IPS-11a (cell line): Measurements from ENCODE around the gene SNRK.

Experiments
- H3K4me3 ChIP-seq: one replicate; pipeline ENCODE4 v1.5.1; 2013; ENCODE audit warnings: low read depth, low read length, control low read depth

SNRK gene

GRCh38 chr3:43307649-43308048 is 21.3 kb downstream of the SNRK start:
- no peak overlapping the region for H3K4me3 ChIP-seq

GRCh38 chr3:43309372-43310305 is 23.3 kb downstream of the SNRK start:
- no peak overlapping the region for H3K4me3 ChIP-seq

DNA sequence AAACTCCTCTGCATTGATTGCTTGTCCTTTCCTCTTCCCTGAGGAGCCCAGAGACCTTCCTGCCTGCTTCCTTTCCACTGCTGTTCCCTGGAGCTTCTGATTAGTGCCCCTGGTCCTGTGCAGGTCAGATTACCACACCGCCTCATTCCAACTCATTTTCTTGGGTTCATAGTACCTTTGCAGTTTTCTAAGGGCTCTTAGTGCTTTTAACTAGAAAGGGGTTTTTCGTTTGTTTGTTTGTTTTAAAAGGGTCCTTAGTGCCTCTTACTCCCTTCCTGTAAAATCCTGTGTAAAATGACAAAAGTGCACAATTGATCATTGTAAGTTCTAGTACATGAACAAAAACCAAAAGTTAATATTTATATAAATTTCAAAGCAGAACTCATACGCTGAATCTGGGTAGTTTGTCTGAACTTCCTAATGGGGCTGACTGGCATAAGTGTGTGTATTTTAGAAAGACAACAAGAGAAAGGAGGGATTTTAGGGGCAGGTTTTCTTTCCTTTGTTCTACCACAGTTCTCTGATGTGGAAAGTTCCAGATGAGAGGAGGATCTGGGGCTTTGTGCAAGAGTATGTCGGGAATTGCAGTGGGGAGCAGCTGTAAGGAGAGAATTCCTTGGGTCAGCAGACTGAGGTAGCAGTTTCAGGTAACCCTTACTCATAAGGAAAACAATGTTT is 30.6 kb downstream of the SNRK start:
- no peak overlapping the region for H3K4me3 ChIP-seq

DNA sequence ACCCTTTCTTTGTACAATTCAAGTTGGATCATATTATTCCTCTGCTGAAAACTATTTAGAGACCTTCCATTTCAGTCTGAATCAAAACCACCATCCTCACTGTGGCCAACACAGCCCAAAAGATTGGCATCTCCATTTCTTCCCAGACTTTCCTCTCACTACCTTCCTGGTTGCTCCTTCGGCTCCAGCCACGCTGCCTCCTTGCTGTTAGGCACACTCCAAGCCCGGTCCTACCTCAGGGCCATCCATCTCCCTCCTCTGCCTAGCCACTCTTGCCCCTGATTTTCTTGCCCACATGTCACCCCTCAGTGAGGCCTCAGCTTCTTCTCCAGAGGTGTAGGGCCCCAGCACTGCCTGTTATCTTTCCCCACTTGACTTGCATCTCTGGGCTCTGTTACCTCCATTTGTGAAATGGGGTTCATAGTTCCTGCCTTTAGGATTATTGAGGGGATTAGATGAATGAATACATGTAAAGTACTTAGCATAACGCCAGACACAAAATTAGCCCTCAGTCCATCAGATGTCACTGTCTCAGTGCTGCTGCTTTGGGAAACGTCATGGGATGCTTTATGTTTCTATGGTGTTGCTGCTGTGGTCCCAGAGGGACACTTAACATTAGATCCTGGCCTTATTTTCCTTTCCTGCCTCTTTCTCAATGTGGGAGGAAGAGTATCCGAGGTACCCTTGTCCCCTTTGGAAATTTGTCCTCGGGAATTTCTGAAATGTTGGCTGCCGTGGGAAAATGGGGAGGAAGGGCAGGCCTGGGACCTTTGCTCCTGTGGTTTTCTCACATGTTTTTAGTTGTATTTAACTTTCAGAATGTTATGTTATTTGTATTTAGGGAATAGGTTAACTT is 31.3 kb downstream of the SNRK start:
- no peak overlapping the region for H3K4me3 ChIP-seq

DNA sequence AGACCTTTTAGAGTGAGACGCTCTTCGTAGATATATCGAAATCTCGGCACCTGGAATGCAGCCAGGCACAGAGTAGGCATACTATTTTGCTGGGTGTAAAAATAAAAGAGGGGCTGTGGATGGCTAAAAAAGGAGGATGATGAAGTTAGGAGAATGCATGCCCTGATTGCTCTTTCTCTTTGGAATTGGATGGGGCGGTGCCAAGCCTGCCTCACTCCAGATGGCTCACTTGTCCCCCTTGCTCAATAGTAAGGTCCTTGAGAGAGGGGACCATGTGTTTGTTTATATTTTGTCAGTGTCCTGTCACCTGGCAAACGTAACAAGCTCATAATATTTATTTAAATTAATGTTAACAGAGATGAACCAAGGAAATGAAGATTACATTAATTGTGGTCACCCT is 33.0 kb downstream of the SNRK start:
- no peak overlapping the region for H3K4me3 ChIP-seq

DNA sequence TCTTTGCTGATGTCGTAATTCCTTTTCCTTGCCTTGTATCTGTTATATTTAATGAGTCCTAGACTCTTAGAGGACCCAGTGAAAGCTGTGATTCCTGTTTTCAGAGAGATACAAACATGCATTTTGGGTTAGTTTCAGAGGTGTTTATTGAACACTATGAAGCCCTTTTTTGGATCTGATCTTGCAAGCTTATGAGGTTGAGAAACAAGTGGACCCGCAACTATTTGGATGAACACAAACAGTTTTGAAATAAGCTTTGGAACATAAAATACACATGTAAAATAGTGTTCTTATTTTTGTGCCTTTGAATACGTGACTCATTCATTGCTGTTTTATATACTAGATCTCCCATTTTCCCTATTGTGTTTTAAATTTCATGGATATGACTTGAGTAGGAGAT is 33.5 kb downstream of the SNRK start:
- H3K4me3 ChIP-seq = no peak overlapping the region

GRCh38 chr3:43320288-43320687 is 33.9 kb downstream of the SNRK start:
- no peak overlapping the region for H3K4me3 ChIP-seq

- no peak overlapping the region for H3K4me3 ChIP-seq
Observed at GRCh38 chr3:43323541-43323940, 37.2 kb downstream of the SNRK start.

DNA sequence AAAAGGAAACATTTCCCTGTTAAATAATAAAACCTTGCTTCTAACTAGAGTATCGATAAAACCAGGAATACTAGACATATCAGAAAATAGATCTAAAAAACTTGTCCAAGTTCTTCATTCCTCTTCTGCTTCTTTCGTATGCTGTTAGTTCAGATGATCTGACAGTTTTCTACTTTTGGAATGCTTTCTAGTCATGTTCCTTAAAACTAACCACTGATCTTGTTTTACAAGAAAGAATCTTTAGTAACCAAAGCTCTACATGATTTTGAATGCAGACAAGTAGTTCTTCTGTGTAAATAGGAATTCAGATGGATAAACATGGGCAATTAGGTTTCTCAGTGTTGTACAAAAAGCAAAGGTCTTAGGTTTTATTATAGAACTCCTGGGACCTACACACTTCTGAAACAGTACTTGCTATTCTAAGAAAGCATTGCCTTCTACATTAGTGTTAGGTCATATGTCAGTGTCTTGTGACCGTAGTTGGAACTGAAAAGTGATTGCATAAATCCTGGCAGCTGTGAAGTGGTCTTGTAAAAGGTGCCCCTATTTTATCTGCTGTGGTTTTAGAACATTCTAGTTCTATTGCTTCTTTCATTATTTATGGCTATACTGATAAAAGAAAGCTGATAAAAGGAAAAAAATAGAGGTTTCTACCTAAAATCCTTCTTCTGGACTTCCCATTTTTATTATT is 40.7 kb downstream of the SNRK start:
- no peak overlapping the region for H3K4me3 ChIP-seq

- H3K4me3 ChIP-seq = no peak overlapping the region
Observed at GRCh38 chr3:43327582-43327979, 41.2 kb downstream of the SNRK start.

DNA sequence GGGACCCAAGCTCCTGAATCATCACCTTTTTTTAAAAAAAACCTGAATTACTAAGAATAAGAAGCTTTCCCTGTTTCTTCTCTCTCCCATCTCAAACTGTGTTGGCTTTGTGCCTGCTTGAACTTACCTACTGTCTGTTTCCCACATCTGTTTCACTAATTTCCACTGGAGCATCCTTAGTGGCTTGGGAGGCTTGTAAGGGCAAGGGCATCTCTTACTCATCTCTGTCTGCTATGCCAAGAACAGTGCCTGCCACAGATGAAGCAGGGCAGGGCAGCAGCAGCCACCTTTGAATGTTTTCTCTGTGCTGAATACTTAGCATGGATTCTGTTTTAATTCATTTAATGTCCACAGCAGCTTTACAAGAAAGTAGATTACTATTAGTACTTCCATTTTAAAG is 42.3 kb downstream of the SNRK start:
- H3K4me3 ChIP-seq = no peak overlapping the region

DNA sequence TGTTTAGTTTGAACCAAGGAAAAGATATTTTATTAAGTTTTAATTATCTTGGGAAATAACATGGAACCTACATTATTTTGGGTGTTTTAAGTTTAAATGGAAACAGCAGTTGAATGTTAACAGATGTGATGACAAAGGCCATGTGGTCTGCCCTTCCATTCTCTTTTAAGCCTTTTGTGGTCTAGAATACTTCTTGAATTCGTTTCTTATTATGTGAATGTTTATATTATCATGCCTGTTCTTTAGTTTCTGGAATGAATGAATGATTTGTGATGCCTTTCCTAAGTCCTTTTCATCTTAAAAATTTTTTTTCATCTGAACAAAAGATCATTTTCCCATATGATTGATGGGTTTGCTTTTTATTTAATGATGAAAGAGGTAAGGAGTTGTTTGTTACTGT is 44.6 kb downstream of the SNRK start:
- H3K4me3 ChIP-seq = no peak overlapping the region

DNA sequence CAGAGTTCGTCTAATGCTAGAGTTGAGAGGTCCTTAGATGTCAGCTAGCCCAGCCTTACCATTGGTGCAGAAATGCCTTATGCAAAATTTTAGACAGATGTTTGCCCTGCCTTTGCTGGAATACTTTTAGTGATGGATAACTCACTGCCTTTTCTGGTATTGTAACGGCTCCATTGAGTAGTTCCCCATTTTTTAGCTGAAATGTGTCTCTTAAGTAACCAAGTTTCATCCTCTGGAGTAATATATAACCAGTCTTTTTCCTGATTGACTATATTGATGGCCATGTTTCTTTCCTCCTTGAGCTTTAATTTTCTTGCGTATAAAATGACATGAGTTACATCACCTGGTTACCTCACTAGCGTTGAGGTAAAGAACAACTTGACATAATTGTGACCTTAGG is 45.0 kb downstream of the SNRK start:
- H3K4me3 ChIP-seq = no peak overlapping the region

DNA sequence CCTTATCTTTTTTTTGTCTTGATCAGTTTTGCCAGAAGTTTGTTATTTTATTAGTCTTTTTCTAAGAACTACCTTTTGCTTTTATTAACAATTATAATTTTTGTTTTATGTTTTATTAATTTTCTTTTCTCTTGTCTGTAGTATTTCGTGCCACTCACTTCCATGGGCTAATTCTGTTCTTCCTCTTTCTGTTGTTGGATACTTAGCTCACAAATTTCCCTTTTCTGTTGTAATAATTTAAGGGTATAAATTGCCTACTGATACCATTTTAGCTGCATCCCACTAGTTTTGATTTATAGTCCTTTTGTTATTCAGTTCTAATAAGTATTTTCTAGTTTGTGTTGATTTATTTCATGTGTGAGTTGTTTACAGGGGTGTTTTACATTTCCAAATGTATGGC is 48.6 kb downstream of the SNRK start:
- no peak overlapping the region for H3K4me3 ChIP-seq

DNA sequence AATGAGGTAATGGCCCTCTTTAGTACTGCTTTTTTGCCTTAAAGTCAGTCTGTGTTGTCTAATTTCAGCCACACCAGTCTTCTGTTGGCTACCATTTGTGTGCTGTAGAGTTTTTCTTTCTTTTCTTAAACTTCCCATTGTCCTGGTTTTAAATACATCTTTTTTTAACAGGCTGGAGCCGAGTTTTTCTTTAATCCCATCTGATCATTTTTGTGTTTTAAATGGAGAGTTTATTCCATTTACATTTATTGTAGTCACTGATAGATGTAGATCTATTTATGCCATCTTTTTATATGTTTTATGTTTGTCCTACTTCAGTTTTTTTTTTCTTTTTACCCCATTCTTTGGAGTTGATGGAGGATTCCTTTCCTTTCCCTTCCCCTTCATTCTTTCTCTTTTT is 49.5 kb downstream of the SNRK start:
- H3K4me3 ChIP-seq = no peak overlapping the region

- H3K4me3 ChIP-seq = no peak overlapping the region
Observed at GRCh38 chr3:43338295-43338694, 52.0 kb downstream of the SNRK start.

- no peak overlapping the region for H3K4me3 ChIP-seq
Observed at GRCh38 chr3:43340403-43340802, 54.1 kb downstream of the SNRK start.

GRCh38 chr3:43341788-43342187 is 55.4 kb downstream of the SNRK start:
- H3K4me3 ChIP-seq = no peak overlapping the region

GRCh38 chr3:43343185-43343584 is 56.8 kb downstream of the SNRK start:
- no peak overlapping the region for H3K4me3 ChIP-seq

GRCh38 chr3:43343815-43344214 is 57.5 kb downstream of the SNRK start:
- no peak overlapping the region for H3K4me3 ChIP-seq

- H3K4me3 ChIP-seq = no peak overlapping the region
Observed at GRCh38 chr3:43344520-43344919, 58.2 kb downstream of the SNRK start.
